WERI-Rb-1 (cell line): ENCODE data around the gene SMU1.

Source experiments
- DNase-seq: peaks from one replicate; pipeline ENCODE4 v3.0.0-alpha.2; 2020
- H3K27ac ChIP-seq: fragments of 250-450 bp; sonication (Bioruptor Pico); 2 replicates; pipeline ENCODE4 v1.5.1; 2020; ENCODE audit warnings: mild to moderate bottlenecking, moderate library complexity
- H3K27me3 ChIP-seq: fragments of 250-450 bp; sonication (Bioruptor Pico); 2 replicates; pipeline ENCODE4 v1.5.1; 2021; ENCODE audit warnings: mild to moderate bottlenecking, low read depth, moderate library complexity; ENCODE audit not compliant: insufficient read depth, severe bottlenecking
- H3K36me3 ChIP-seq: fragments of 250-450 bp; sonication (Bioruptor Pico); 2 replicates; pipeline ENCODE4 v1.5.1; 2020; ENCODE audit warnings: mild to moderate bottlenecking, moderate library complexity
- H3K4me3 ChIP-seq: 2 replicates; pipeline ENCODE4 v1.5.1; 2011; ENCODE audit warnings: low read depth, mild to moderate bottlenecking, control low read depth, low read length
- H3K9me3 ChIP-seq: fragments of 250-450 bp; sonication (Bioruptor Pico); 2 replicates; pipeline ENCODE4 v1.5.1; 2021; ENCODE audit warnings: mild to moderate bottlenecking, moderate library complexity; ENCODE audit not compliant: severe bottlenecking
- TF ChIP-seq, protein P1 (sequence below): IDR thresholded peaks from 2 replicates; pipeline ENCODE4 v1.5.1; 2011; ENCODE audit warnings: low read depth, mild to moderate bottlenecking, control low read depth, inconsistent platforms, low read length

SMU1 gene

DNA sequence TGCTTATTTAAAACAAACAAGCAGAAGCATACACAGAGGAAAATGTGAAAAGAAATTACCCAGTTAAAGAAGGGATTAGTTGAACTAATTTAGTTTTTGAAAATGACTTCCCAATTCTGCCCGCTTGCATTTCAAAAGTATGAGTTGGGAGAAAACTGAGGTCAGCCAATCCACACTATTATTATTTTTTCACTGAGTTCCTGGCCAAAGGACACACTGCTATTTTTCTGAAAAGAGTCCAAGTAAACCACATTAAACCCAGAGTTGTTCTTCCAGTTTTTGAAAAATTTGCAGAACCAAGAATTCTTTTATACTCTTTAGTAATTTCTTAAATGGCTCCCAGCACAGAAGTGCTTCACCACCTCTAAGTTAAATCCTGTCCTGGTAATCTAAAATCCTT lies 7.5 kb downstream of the SMU1 start:
- Histone ChIP-seq H3K27ac (no peak overlapping the region), H3K36me3 (peaks cover 80% of the 10 kb centered on the region), H3K27me3 (no peaks in the 10 kb centered on the region), H3K9me3 (no peaks in the 10 kb centered on the region), H3K4me3 (no peak overlapping the region)
- TF ChIP-seq, protein P1, sequence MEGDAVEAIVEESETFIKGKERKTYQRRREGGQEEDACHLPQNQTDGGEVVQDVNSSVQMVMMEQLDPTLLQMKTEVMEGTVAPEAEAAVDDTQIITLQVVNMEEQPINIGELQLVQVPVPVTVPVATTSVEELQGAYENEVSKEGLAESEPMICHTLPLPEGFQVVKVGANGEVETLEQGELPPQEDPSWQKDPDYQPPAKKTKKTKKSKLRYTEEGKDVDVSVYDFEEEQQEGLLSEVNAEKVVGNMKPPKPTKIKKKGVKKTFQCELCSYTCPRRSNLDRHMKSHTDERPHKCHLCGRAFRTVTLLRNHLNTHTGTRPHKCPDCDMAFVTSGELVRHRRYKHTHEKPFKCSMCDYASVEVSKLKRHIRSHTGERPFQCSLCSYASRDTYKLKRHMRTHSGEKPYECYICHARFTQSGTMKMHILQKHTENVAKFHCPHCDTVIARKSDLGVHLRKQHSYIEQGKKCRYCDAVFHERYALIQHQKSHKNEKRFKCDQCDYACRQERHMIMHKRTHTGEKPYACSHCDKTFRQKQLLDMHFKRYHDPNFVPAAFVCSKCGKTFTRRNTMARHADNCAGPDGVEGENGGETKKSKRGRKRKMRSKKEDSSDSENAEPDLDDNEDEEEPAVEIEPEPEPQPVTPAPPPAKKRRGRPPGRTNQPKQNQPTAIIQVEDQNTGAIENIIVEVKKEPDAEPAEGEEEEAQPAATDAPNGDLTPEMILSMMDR = no peak
- no peak for DNase-seq

DNA sequence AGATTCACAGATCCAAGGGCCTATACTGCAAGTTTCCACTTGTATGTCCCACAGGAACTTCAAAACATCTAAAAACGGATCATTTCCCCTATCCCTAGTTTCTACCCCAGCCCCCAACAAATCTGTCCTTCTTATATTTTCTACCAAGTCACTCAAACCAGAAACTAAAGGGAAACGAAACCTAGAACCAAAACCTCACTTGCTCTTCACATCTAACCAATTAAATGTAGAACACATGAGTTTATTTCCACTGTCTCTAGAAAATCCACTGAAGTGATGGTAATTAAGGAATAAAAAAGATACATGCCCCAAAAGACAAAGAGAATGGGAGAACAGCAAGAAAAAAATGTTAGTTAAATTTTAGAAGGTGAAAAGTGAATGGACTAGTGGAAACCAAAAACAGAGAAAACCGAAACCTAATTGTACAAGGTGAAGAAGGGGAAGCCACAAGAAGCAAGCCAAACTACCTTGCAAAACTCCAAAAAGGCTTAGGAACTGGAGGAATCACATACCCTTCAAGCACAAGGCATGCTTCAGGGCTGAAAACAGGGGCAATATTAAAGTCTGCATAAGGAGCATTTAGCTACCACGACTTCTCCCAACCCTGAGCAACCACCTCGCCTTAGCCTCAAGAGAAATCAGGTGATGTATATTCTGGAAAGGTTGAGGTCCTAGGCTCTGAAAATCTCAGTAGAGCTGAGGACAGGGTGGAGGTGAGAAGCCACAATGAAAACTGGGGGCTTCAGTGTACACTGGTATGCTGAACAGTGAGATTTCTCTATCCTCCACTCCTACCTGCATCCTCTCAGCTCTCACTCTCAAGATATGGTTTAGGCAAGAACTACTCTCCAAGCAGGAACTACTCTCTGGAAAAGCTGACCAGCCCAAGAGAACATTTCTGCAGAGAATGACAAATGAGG lies 11.1 kb downstream of the SMU1 start:
- no peak overlapping the region for H3K4me3 ChIP-seq
- TF ChIP-seq, protein P1 = no peak
- no peaks in the 10 kb centered on the region for H3K9me3 ChIP-seq
- no peak overlapping the region for H3K27ac ChIP-seq
- H3K36me3 ChIP-seq = peaks cover 72% of the 10 kb centered on the region
- DNase-seq = no peak
- no peaks in the 10 kb centered on the region for H3K27me3 ChIP-seq

DNA sequence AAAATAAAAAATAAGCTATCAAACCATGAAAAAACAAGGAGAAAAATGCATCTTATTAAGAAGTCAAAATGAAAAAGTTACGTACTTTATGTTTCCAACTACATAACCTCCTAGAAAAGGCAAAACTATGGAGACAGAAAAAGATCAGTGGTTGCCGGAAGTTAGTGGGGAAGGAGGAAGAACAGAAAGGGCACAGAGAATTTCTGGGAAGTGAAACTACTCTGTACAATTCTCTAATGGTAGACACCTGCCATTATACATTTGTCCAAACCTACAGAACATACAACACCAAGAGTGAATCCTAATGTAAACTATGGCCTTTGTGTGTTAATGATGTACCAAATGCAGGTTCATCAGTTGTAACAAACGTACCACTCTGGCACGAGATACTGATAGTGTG lies 25.3 kb downstream of the SMU1 start:
- TF ChIP-seq, protein P1 = no peak
- H3K27ac ChIP-seq = no peak overlapping the region
- H3K27me3 ChIP-seq = no peaks in the 10 kb centered on the region
- no peak for DNase-seq
- H3K9me3 ChIP-seq = no peaks in the 10 kb centered on the region
- H3K36me3 ChIP-seq = peaks cover 42% of the 10 kb centered on the region
- no peak overlapping the region for H3K4me3 ChIP-seq

DNA sequence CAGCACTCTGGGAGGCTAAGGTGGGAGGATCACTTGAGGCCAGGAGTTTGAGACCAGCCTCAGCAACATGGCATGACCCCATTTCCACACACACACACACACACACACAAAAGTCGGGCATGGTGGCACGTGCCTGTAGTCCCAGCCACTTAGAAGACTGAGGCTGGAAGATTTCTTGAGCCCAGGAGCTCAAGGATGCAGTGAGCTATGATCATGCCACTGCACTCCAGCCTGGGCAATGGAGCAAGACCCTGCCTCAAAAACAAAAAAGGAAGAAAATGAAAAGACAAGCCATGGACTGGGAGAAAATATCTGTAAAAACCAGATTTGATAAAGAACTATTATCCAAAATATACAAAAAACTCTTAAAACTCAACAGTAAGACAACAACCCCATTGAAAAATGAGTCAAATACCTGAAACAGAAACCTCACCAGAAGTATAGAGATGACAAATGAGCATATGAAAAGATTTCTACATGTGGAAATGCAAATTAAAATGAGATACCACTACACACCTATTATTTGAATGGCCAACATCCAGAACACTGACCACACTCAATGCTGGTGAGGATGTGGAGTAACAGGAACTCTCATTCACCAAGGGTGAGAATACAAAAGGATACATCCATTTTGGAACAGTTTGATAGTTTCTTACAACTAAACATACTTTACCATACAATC lies 26.7 kb downstream of the SMU1 start:
- TF ChIP-seq, protein P1 = no peak
- H3K36me3 ChIP-seq = peaks cover 29% of the 10 kb centered on the region

DNA sequence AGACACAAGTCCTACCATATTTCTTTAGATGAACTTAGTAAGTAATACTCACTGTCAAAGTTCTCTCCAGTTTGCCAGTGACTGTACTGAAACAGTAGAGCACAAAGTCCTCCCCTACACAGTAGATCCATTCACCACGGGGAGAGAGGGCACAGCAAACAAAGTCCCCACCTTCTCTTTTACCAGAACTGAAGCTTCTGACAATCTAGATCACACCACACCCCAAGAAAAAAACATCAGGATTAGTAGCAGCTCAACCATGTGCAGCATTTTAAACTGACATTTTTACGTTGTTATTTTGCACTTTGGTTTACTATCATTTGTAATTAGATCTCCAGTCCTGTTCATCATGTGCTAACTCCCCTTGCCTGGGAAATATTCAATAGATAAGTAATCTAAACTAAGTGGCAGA lies 28.4 kb downstream of the SMU1 start:
- Histone ChIP-seq H3K4me3 (no peak overlapping the region), H3K27me3 (no peaks in the 10 kb centered on the region), H3K9me3 (no peaks in the 10 kb centered on the region), H3K27ac (no peak overlapping the region), H3K36me3 (peaks cover 17% of the 10 kb centered on the region)
- TF ChIP-seq, protein P1 = no peak
- DNase-seq = no peak

More for the DNA sequence above, 26.7 kb downstream of the SMU1 start:
- no peak overlapping the region for H3K4me3 ChIP-seq
- no peak for DNase-seq
- H3K9me3 ChIP-seq = no peaks in the 10 kb centered on the region
- H3K27ac ChIP-seq = no peak overlapping the region
- H3K27me3 ChIP-seq = no peaks in the 10 kb centered on the region
